GM21515 (cell line): ENCODE results near the gene LEO1.
"Not testable (repeated sequence)": the region's sequence is repeated elsewhere in the genome, so short reads cannot be mapped to it uniquely, and the experiment has no call there.

Experiments used
- ATAC-seq: cut with Tn5 transposase; IDR thresholded peaks from one replicate; pipeline ENCODE4 v1.9.1; 2021; ENCODE audit not compliant: unreplicated experiment

LEO1 gene

DNA sequence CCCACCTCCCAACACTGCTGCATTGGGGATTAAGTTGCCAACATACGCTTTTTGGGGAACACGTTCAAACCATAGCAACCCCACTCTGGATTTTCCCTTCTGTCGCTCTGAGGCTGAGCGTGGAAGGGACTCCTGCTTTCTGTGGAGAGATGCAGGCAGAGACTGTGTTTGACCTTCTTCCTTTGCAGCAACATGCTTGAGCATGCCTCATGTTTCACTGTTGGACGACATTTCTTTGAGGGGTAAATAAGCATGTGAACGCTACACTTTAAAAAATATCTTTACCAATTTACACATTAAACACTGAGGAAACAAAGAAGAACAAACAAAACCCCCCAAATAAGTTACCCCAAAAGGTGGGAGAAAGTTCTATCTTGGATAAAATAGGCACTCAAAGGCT, 33.2 kb upstream of the LEO1 start:
- no peak for ATAC-seq

GRCh38 chr15:52003710-52004109, 32.1 kb upstream of the LEO1 start:
- ATAC-seq = no peak

GRCh38 chr15:52003089-52003488, 31.5 kb upstream of the LEO1 start:
- ATAC-seq = not testable (repeated sequence)

GRCh38 chr15:52002351-52002750, 30.8 kb upstream of the LEO1 start:
- no peak for ATAC-seq

DNA sequence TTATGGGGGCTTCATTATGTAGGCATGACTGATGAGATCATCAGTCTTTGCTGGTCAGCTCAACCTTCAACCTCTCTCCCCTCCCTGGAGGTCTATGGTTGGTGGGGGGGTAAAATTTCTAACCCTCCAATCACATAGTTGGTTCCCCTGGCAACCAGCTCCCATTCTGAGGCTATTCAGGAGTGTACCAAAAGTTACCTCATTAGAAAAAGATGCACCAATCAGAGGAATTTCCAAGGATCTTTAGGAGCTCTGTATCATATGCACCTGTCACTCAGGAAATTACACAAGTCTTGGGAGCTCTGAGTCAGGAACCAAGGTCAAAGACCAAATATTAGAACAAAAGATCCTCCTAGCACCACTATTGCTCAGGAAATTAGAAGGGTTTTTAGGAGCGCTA, 21.4 kb upstream of the LEO1 start:
- ATAC-seq = no peak

DNA sequence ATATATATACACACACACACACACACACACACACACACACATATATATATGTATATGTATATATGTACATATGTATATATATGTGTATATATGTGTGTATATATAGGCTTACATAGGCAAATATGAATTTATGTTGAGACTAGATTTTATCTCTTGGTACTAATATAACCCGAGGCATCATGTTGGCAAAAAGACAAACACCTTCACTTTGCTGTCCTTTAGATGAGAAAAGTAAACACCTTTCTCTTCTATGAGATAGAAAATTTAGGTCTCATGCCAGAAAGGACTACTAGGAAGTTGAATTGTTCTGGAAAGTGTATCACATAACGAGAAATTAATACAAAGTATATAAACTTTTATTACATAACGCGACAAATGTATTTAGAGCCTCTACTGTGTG, 19.6 kb upstream of the LEO1 start:
- no peak for ATAC-seq

- ATAC-seq = no peak
Measured at GRCh38 chr15:51982770-51983103, 11.2 kb upstream of the LEO1 start.

GRCh38 chr15:51982013-51982769, 10.6 kb upstream of the LEO1 start:
- peak; percentile 89 for ATAC-seq

DNA sequence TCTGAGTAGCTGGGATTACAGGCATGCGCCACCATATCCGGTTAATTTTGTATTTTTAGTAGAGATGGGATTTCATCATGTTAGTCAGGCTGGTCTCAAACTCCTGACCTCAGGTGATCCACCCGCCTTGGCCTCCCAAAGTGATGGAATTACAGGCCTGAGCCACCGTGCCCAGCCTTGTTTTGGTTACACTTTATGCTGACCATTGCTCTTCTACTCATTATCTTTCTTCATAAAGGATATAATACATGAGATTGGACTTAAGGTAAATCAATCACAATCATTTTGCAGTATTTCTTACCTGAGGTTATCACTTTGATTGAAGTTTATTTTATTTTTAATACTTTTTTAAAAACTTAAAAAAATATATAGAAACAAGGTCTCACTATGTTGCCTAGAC, 2.2 kb upstream of the LEO1 start:
- no peak for ATAC-seq

GRCh38 chr15:51973220-51973619, 1.6 kb upstream of the LEO1 start:
- ATAC-seq = no peak

DNA sequence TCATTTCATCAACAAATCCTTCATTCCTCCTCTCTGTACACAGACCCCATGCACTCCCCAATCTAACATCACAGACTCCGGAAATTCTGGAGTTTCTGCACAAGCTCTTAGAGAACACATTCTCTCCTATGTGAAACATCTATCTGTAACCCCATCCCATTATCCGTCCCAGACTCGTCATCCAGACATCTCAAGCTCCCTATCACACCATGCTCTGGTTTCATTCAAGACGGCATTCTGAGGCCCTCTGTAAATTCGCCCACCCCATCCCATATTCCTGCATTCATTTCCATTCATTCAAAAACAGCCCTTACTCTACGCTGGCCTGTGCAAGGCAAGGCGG, 575 bp downstream of the LEO1 start:
- ATAC-seq = peak; percentile 17

DNA sequence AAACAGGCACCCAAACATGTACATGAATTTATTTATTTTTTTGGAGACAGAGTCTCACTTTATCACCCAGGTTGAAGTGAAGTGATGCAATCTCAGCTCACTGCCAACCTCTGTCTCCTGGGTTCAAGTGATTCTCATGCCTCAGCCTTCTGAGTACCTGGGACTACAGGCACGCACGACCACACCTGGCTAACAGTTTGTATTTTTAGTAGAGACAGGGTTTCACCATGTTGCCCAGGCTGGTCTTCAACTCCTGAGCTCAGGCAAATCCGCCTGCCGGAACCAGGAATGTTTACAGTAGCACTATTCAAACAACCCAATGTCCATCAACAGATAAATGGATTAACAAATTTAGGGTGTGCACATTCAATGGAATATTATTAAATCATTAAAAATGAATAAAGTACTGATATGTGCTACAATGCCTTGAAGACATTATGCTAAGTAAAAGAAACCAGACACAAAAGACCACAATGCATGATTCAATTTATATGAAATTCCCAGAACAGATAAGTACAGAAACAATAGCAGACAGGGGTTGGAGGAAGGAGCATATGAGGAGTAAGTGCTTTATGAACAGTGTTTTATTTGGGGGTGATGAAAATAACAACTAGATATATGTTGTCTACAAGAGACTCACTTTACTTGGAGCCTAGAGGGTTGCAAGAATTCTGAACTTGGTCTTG, 1.3 kb downstream of the LEO1 start:
- ATAC-seq = no peak

DNA sequence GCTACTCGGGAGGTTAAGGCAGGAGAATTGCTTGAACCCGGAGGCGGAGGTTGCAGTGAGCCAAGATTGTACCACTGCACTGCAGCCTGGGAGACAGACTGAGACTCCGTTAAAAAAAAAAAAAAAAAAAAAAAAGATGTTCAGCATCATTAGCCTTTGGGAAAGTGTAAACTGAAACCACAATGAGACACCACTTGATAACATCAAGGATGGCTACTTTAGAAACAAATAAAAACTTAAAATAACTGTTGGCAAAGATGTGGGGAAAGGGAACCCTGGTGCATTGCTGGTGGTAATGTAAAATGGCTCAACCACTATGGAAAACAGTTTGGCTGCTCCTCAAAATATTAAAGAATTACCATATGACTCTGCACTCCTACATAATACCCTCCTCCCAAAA, 1.9 kb downstream of the LEO1 start:
- no peak for ATAC-seq

- ATAC-seq = no peak
Measured at GRCh38 chr15:51967583-51967982, 4.0 kb downstream of the LEO1 start.

DNA sequence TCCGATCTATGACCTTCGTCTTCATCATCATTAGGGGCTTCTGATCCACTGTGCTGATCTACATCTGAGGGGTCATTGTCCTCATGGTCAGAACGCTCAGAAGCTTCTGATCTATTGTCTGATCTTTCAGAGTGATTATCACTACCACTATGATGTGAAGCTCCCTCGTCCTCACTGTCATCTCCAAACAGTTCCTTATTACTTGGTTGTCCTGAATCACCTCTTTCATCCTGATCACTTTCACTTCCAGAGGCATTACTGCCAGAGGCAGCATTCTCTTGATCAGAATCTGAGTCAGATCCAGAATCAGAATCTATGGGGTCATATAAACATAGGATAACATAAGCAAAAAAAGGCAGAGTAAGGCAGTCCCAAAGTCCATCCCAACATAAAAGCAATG, 5.4 kb downstream of the LEO1 start:
- no peak for ATAC-seq

- ATAC-seq = no peak
Measured at GRCh38 chr15:51965691-51966090, 5.9 kb downstream of the LEO1 start.

- no peak for ATAC-seq
Measured at GRCh38 chr15:51955504-51955903, 16.1 kb downstream of the LEO1 start.

GRCh38 chr15:51952805-51953204, 18.8 kb downstream of the LEO1 start:
- ATAC-seq = no peak

- ATAC-seq = no peak
Measured at GRCh38 chr15:51947124-51947523, 24.5 kb downstream of the LEO1 start.

DNA sequence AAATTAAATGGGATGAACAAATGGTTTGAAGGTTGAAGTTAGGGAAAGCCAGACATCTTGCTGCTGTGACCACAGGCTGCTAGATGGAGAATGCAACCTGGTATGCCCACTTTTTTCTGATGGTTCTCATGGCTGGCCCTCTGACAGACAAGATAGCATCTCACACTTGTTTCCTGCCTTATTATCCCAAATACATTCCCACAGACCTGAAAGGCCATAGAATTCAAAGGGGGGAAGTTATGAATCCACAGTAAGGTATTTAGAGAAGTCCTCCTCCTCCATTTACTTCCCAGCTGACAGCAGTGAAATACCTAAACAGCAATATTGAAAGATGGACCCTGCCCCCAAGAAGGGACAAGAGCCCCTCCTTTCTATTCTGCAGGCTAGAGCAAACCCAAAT, 32.4 kb downstream of the LEO1 start:
- ATAC-seq = no peak

DNA sequence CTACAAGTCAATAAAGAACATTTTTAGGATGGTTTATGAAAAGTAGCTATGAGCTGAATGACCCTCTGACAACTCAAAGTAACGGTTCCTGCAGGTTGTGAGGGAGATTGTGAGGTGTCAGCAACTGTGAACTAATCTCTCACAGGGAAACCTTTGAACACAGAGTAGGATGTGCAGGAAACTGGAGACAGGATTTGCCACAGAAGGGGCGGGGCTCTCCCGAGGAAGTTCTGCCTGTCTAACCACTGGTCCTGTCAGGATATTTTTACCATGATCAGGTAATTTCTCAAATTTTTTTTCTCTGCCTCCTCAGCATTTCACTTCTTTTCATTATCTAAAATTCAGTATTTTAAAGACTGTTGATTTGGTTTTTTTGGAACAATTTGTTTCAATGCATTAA, 33.3 kb downstream of the LEO1 start:
- ATAC-seq = no peak

DNA sequence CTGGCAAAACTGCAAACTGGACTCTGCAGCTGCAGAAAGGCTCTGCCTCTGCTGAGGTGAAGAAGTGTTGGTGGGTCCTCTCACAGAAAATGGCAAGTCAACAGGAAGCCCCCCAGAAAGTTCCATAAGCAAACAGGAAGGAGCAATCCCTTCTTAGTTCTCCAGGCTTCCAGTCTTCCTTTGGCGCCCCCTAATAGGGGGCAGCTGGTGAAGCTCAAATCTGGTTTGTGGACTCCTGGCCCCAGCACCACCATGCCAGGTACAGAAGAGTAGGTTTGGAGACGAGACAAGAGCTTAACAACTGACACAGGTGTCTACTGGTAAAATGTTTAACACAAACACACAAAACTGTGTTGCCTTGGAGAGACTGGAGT, 35.5 kb downstream of the LEO1 start:
- ATAC-seq = peak; percentile 14

DNA sequence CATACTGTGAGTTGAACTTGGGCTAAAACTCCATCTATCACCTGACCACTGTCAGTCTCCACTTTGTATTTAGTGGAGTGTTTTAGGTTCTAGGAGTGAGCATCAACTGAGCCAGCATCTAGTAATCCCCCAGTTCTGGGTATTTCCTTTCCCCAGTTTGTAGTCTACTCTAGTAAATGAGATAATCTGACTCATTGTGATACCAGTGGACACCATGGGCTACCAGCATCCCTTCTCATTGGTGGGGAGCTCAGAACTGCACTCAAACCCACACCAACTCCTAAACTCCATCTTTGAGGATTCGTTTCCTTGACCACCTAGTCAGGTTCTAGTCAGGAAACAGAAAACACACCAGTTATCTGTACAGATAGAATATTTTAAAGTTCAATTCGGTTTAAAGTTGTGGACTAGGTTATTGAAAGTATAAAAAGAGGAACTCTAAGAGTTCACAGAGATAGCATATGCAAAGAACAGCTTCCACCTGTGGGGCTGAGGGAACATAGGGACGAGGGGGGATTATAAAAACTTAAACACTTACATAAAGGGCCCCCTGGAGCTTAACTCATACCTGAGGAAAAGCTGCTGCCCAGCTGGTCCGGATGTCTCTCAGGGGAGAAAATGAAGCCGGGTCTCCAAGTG, 36.0 kb downstream of the LEO1 start:
- ATAC-seq = peak; percentile 85
